NCI-H2171 treated with DMSO at 0.1 percent for 48 hours (cell line): ENCODE data around the gene DDO.

ENCODE experiments used
- DNase-seq: peaks from one replicate; lab custom pipeline; 2025; lab: John Stamatoyannopoulos, UW

DDO gene

GRCh38 chr6:110419028-110419739 is 3.8 kb upstream of the DDO start:
- no peak for DNase-seq

- DNase-seq: no peak
These were observed 3.2 kb upstream of the DDO start for GRCh38 chr6:110418594-110418993.

GRCh38 chr6:110414669-110415068 is 706 bp downstream of the DDO start:
- no peak for DNase-seq

- no peak for DNase-seq
These were observed 3.0 kb downstream of the DDO start for GRCh38 chr6:110412360-110412759.

GRCh38 chr6:110410511-110410910 is 4.9 kb downstream of the DDO start:
- DNase-seq: no peak

GRCh38 chr6:110409794-110410193 is 5.6 kb downstream of the DDO start:
- DNase-seq: no peak

GRCh38 chr6:110408901-110409300 is 6.5 kb downstream of the DDO start:
- DNase-seq: peak; percentile 14

GRCh38 chr6:110404607-110405006 is 10.8 kb downstream of the DDO start:
- DNase-seq: no peak

GRCh38 chr6:110401585-110402176 is 13.7 kb downstream of the DDO start:
- DNase-seq: no peak

- no peak for DNase-seq
These were observed 15.2 kb downstream of the DDO start for GRCh38 chr6:110400208-110400607.

GRCh38 chr6:110399219-110400071 is 15.9 kb downstream of the DDO start:
- no peak for DNase-seq

- DNase-seq: no peak
These were observed 16.6 kb downstream of the DDO start for GRCh38 chr6:110398778-110399177.

- no peak for DNase-seq
These were observed 20.2 kb downstream of the DDO start for GRCh38 chr6:110395221-110395620.

GRCh38 chr6:110394409-110394808 is 21.0 kb downstream of the DDO start:
- no peak for DNase-seq

- DNase-seq: no peak
These were observed 22.6 kb downstream of the DDO start for GRCh38 chr6:110392727-110393126.

GRCh38 chr6:110390404-110390803 is 25.0 kb downstream of the DDO start:
- no peak for DNase-seq

GRCh38 chr6:110389689-110390382 is 25.5 kb downstream of the DDO start:
- no peak for DNase-seq

- no peak for DNase-seq
These were observed 27.4 kb downstream of the DDO start for GRCh38 chr6:110387986-110388385.

- DNase-seq: no peak
These were observed 29.9 kb downstream of the DDO start for GRCh38 chr6:110385458-110385863.

GRCh38 chr6:110378552-110378951 is 36.8 kb downstream of the DDO start:
- no peak for DNase-seq

GRCh38 chr6:110369066-110369465 is 46.3 kb downstream of the DDO start:
- no peak for DNase-seq

- DNase-seq: no peak
These were observed 47.1 kb downstream of the DDO start for GRCh38 chr6:110368284-110368683.
